GM21447 (cell line): ENCODE measurements around the gene SEC61G.

ENCODE experiments used
- ATAC-seq: cut with Tn5 transposase; IDR thresholded peaks from one replicate; pipeline ENCODE4 v1.9.1; 2021; ENCODE audit not compliant: unreplicated experiment

The SEC61G gene

DNA sequence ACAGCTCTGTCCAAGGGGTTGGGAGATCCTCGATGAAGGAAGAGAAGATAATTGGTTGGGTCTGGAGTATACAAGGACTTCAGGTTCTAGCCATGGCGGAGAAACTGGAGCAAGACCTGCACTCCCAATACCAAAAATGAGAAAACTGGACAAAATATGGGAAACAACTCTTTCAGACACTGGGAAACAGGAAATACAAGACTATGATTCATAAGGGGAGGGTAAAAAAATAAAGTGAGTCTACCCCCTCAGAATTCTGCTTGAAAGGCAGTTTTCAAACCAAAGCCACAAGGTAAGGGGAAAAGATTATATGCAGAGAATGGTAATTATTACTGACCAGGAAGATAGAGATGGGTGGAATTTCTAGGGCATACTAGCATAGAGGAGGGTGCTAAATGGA, 10.2 kb upstream of the SEC61G start:
- ATAC-seq = no peak

DNA sequence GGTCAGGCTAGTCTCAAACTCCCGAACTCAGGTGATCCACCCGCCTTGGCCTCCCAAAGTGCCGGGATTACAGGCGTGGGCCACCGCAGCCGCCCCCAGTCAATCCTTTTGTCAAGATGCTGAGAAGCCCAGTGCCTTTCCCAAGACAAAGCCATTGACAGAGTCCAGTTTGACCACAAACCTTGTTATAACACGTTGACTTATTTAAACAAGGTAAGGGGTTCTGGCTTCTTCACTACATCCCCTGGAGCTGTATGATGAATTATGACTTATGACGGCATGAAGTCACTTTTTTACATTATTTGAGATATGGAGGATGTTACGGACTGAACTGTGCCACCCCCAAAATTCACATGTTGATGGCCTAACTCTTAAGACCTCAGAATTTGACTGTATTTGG, 5.8 kb upstream of the SEC61G start:
- ATAC-seq = no peak

GRCh38 chr7:54757711-54758110, 1.3 kb downstream of the SEC61G start:
- ATAC-seq = no peak

GRCh38 chr7:54749200-54749599, 9.8 kb downstream of the SEC61G start:
- no peak for ATAC-seq

DNA sequence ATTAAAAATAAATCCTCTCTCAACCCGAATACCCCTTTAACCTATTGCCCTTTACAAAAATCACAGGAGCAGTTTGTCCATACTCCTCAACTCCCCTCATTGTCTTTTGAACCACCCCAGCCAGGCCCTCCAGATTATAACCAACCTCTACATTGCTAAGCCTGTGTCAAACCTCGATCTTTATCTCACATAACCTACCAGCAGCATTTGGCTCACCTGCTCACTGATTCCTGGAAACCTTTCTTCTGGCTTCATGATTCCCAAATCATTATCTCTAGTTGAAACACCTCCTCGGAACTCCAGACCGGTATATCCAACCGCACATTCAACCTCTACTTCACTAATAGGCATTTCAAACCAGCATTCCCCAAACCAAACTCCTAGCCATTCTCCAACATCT, 11.8 kb downstream of the SEC61G start:
- ATAC-seq = no peak

- no peak for ATAC-seq
Measured at GRCh38 chr7:54743580-54743979, 15.4 kb downstream of the SEC61G start.

DNA sequence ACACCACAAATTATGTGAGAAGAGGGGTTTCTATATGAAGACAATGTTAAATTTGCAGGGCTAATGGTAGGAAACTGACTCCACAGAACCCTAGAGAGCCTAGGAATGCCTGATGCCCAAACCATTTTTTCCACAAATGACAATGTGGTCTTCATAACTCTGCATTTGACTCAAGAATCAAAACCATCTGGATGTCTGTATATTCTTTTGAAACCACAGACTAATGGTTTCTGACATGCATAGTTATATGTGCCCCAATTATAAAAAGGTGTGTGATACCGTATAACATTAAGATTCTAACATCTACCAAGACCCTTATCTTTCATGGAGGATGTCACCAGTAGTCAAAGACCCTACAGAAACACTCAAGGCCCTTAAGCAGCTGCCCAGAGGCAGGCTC, 20.3 kb downstream of the SEC61G start:
- no peak for ATAC-seq

DNA sequence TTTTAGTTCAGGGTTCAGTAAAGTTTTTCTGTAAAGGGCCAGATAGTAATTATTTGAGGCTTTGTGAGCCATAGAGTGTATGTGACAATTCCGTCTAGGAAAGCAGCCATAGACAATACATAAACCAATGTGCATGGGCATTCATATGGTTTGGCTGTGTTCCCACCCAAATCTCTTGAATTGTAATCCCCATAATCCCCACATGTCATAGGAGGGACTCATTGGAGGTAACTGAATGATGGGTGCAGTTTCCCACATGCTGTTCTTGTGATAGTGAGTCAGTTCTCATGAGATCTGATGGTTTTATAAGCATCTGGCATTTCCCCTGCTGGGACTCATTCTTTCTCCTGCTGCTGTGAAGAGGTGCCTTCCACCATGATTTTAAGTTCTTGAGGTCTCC, 29.9 kb downstream of the SEC61G start:
- no peak for ATAC-seq

- ATAC-seq = no peak
Measured at GRCh38 chr7:54728411-54728810, 30.6 kb downstream of the SEC61G start.

- no peak for ATAC-seq
Measured at GRCh38 chr7:54725255-54725654, 33.8 kb downstream of the SEC61G start.

DNA sequence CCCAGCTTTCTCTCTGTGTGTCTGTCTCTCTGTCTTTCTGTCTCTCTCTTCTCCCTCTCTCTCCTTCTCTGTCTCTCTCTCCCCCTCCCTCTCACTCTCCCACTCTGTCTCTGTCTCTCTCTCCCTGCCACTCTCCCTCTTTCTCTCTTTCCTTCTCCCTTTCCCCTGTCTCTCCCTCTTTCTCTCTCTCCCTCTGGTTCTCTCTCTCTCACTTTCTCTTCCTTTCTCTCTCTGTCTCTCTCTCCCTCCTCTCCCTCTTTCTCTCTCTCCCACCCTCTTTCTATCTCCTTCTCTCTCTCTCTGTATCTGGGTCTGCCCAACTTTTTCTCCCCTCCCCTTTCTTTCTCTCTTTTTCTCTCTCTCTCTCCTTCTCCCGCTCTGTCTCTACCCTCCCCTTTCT, 36.5 kb downstream of the SEC61G start:
- no peak for ATAC-seq

DNA sequence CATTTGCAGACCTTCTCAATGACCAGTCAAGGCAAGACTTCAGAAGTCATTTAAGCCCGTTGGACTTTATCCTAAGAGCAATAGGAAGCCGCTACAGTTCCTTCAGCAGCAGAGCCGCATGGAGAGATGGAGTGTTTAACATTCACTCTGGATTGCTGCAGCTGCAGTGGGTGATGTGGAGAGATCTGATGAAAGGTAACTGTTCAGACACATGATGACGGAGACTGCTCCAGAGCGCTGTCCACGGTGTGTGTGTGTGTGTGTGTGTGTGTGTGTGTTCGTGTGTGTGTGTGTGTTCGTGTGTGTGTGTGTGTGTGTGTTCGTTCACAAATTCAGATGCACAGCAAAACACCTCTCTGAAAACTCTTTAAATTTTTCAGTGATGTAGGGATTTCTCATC, 37.0 kb downstream of the SEC61G start:
- ATAC-seq = no peak

GRCh38 chr7:54719974-54720373, 39.0 kb downstream of the SEC61G start:
- no peak for ATAC-seq

DNA sequence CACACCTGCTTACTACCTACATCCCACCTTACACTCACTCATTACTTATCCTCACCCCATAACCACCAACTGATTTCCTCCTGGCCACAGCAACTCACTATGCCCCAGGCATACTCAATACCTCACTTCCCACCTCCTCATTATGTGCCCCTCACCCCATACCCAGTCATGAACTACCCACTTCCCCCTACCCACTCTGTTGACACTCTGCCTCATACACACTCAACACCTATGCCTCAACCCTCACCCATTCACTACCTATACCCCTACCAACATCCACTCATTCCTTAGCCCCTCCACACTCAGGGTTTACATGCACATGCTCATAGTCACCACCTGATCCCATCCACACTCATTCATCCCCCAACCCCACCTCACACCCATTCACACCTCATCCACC, 39.6 kb downstream of the SEC61G start:
- no peak for ATAC-seq

GRCh38 chr7:54712820-54713219, 46.2 kb downstream of the SEC61G start:
- ATAC-seq = no peak

DNA sequence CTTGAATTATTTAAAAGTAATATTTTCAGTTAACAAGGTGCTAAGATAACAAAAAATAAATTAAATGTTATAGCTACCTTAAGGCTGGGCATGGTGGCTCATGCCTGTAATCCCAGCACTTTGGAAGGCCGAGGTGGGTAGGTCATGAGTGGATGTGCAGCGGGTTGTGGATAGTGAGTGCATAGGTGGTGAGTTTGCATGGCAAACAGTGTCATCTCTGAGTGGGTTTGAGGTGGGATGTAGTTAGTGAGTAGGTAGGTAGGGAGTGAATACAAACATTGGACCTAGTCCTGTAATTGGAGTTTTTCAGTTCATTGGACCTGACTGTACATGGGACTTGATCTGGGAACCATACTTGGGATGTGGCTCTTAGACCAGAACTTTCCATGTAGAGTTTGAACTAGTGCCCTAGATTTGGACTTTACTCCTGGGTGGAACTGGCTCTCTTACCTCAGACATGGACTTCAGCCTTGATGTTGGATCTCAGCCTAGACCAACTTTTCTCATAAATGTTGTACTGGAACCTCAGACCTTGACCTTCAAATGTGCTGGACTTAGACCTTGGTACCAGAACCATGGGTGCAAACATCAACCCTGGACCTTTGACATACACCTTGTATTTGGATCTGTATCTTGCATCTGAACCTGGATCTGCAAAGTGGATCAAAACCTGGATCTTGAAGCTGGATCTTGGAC, 47.0 kb downstream of the SEC61G start:
- ATAC-seq = no peak

- no peak for ATAC-seq
Measured at GRCh38 chr7:54709283-54709682, 49.7 kb downstream of the SEC61G start.

DNA sequence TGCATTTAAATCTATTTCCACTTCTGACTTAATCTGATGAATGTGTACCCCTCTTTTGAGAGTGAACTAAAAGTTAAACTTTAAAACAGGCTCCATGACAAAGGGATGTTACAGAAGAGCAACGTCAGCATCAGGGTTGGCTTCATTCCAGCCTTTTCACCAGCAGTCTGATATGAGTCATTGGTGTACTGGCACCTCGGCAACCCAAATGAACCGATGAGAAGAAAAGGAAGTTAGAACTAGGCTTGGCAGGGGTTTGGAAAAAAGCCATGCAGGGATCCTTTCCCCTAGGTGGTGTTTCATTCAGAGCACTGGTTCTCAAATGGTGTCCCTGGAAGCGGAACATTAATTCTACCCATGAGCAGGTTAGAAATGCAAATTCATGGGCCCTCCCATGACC, 53.6 kb downstream of the SEC61G start:
- no peak for ATAC-seq

DNA sequence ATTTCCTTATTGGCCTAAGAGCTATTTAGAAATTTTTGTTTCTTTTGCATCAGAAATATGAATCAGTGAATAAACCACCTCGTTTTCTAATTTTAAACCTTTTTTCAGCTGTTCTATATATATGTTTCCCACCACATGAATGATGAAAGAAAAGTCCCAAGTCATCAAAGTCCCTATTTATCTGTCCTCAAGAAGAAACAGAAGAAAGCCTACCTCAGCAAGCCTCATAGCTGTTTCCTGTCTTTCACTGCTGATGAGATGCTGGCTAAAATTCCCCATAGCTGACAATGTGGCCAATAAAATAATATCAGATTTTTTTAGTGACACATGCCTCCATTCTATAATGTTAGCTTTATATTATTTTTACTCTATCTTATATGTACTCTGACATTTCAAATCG, 54.2 kb downstream of the SEC61G start:
- ATAC-seq = no peak
